ENCODE measurements around the gene CMTM3.
A peak's percentile ranks its signal among the peaks of the same experiment; 100 is the strongest.

The CMTM3 gene

GRCh38 chr16:66650707-66651473 lies 46.4 kb downstream of the CMTM3 start:
- Histone ChIP-seq H3K4me3 (replicated peaks; ENCODE audit: low read depth, low read length) (no peak overlapping the region), H3K27me3 (replicated peaks; ENCODE audit: control insufficient read depth, insufficient read depth, low read length) (no peaks in the 10 kb centered on the region; the same call in none of the 2 replicates), H3K36me3 (ENCODE audit: control insufficient read depth, insufficient read depth, low read length) (no peaks in the 10 kb centered on the region)
- peak; percentile 95 for TF ChIP-seq CTCF (IDR thresholded peaks at IDR 0.05; ENCODE audit: insufficient read depth, low read length, poor library complexity, severe bottlenecking)
- peak; percentile 36 for DNase-seq (ENCODE audit: extremely low read depth, insufficient read length)

DNA sequence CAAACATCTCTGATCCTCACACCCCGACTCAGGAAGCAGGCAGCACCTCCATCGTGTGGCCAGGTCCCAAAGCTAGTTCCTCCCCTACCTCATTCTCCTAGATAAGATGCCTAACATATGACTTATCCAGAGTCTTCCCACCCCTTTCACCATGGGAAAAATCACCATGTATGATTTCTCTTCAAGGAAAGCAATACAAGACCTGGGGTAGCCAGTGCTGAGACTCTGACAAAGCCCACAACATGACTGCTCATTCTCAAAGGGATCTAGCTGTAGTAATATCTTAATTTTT lies 46.9 kb downstream of the CMTM3 start:
- H3K36me3 ChIP-seq (ENCODE audit: control insufficient read depth, insufficient read depth, low read length): no peaks in the 10 kb centered on the region
- no peak for TF ChIP-seq CTCF (IDR thresholded peaks at IDR 0.05; ENCODE audit: insufficient read depth, low read length, poor library complexity, severe bottlenecking)
- no peak for DNase-seq (ENCODE audit: extremely low read depth, insufficient read length)
- no peaks in the 10 kb centered on the region; the same call in none of the 2 replicates for H3K27me3 ChIP-seq (replicated peaks; ENCODE audit: control insufficient read depth, insufficient read depth, low read length)
- no peak overlapping the region for H3K4me3 ChIP-seq (replicated peaks; ENCODE audit: low read depth, low read length)

DNA sequence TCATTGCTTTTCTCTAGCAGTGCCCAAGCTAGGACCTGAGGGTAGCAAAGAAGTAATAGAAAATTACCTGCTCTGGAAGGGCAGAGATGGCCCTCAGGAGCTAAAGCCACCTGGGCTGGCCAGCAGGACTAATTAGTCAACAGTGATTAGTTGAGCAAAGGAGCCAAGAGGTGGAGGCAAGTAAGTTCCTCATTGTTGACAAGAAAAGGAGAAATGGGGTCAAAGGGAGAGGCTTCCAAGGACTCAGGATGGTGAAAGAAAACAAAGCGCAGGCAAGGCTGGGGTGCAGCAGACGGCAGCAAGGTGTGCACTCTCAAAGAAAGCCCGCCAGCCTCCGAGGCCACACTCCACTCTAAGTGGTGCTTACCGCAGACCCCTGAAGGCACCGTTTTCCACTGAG lies 47.5 kb downstream of the CMTM3 start:
- no peaks in the 10 kb centered on the region; the same call in none of the 2 replicates for H3K27me3 ChIP-seq (replicated peaks; ENCODE audit: control insufficient read depth, insufficient read depth, low read length)
- no peaks in the 10 kb centered on the region for H3K36me3 ChIP-seq (ENCODE audit: control insufficient read depth, insufficient read depth, low read length)
- no peak for TF ChIP-seq CTCF (IDR thresholded peaks at IDR 0.05; ENCODE audit: insufficient read depth, low read length, poor library complexity, severe bottlenecking)
- no peak overlapping the region for H3K4me3 ChIP-seq (replicated peaks; ENCODE audit: low read depth, low read length)
- DNase-seq (ENCODE audit: extremely low read depth, insufficient read length): no peak

DNA sequence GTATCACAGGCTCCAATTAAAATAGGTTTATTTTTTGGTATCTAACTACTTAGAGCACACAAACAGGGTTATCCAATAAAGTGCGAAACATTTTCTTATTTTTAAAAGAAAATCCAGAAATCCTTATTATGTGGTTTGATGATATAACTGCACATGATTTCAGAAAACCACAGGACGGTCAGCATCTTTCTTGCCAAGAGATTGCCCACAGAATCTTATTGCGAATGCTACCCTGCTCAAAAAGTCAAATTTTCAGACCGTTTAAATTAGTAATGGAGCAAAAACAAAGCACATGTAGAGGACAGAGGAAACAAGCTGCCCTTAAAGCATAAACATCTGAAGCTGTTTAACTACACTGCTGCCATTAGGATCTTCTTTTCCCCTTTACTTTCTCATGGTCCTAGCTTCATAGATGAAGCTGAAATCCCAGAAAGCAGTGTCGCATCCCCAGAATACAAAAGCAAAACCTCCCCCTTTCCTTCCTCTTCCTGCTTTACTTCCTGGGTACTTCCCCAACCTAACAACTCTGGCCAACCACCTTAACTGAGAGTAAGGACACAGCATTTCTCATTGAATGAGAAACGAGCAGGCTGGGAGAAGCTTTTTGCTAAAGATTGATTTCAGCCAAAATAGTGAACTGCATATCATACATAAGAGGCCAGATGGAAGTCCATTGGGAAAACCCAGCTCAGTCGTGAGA lies 48.3 kb downstream of the CMTM3 start:
- no peak for DNase-seq (ENCODE audit: extremely low read depth, insufficient read length)
- no peak for TF ChIP-seq CTCF (IDR thresholded peaks at IDR 0.05; ENCODE audit: insufficient read depth, low read length, poor library complexity, severe bottlenecking)
- no peaks in the 10 kb centered on the region; the same call in none of the 2 replicates for H3K27me3 ChIP-seq (replicated peaks; ENCODE audit: control insufficient read depth, insufficient read depth, low read length)
- no peaks in the 10 kb centered on the region for H3K36me3 ChIP-seq (ENCODE audit: control insufficient read depth, insufficient read depth, low read length)
- no peak overlapping the region for H3K4me3 ChIP-seq (replicated peaks; ENCODE audit: low read depth, low read length)

GRCh38 chr16:66653581-66654350 lies 49.3 kb downstream of the CMTM3 start:
- no peak for TF ChIP-seq CTCF (IDR thresholded peaks at IDR 0.05; ENCODE audit: insufficient read depth, low read length, poor library complexity, severe bottlenecking)
- no peak overlapping the region for H3K4me3 ChIP-seq (replicated peaks; ENCODE audit: low read depth, low read length)
- H3K36me3 ChIP-seq (ENCODE audit: control insufficient read depth, insufficient read depth, low read length): no peaks in the 10 kb centered on the region
- no peak for DNase-seq (ENCODE audit: extremely low read depth, insufficient read length)
- no peaks in the 10 kb centered on the region; the same call in none of the 2 replicates for H3K27me3 ChIP-seq (replicated peaks; ENCODE audit: control insufficient read depth, insufficient read depth, low read length)

All from GM06990 (cell line).